HG03439 (cell line): ENCODE data around the gene ASIC4.

Source experiments
- ATAC-seq: cut with Tn5 transposase; IDR thresholded peaks from one replicate; pipeline ENCODE4 v1.9.1; 2021; ENCODE audit warnings: mild to moderate bottlenecking, moderate library complexity; ENCODE audit not compliant: unreplicated experiment

ASIC4 gene

DNA sequence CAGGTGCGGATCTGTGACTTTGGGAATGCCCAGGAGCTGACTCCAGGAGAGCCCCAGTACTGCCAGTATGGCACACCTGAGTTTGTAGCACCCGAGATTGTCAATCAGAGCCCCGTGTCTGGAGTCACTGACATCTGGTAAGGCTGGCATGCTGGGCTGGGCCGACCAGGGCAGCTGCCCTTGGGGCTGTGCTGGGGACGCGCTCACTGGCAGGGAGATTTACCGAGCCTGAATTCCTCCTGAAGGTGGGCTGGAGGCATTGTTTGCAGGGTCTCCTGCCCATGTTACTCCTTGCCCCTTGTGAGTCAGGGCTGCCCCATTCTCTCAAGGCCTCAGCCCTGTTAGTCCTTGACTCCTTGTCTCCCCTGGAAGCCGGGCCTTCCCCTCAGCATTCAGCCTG, 34.3 kb upstream of the ASIC4 start:
- ATAC-seq: no peak

GRCh38 chr2:219482674-219483405, 31.4 kb upstream of the ASIC4 start:
- ATAC-seq: no peak

DNA sequence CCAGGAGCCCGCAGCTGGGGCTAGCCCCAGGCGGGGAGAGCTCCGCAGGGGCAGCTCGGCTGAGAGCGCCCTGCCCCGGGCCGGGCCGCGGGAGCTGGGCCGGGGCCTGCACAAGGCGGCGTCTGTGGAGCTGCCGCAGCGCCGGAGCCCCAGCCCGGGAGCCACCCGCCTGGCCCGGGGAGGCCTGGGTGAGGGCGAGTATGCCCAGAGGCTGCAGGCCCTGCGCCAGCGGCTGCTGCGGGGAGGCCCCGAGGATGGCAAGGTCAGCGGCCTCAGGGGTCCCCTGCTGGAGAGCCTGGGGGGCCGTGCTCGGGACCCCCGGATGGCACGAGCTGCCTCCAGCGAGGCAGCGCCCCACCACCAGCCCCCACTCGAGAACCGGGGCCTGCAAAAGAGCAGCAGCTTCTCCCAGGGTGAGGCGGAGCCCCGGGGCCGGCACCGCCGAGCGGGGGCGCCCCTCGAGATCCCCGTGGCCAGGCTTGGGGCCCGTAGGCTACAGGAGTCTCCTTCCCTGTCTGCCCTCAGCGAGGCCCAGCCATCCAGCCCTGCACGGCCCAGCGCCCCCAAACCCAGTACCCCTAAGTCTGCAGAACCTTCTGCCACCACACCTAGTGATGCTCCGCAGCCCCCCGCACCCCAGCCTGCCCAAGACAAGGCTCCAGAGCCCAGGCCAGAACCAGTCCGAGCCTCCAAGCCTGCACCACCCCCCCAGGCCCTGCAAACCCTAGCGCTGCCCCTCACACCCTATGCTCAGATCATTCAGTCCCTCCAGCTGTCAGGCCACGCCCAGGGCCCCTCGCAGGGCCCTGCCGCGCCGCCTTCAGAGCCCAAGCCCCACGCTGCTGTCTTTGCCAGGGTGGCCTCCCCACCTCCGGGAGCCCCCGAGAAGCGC, 30.6 kb upstream of the ASIC4 start:
- ATAC-seq: no peak

- ATAC-seq: no peak
Measured at GRCh38 chr2:219484343-219485200, 29.7 kb upstream of the ASIC4 start.

GRCh38 chr2:219485201-219485580, 29.1 kb upstream of the ASIC4 start:
- ATAC-seq: no peak

DNA sequence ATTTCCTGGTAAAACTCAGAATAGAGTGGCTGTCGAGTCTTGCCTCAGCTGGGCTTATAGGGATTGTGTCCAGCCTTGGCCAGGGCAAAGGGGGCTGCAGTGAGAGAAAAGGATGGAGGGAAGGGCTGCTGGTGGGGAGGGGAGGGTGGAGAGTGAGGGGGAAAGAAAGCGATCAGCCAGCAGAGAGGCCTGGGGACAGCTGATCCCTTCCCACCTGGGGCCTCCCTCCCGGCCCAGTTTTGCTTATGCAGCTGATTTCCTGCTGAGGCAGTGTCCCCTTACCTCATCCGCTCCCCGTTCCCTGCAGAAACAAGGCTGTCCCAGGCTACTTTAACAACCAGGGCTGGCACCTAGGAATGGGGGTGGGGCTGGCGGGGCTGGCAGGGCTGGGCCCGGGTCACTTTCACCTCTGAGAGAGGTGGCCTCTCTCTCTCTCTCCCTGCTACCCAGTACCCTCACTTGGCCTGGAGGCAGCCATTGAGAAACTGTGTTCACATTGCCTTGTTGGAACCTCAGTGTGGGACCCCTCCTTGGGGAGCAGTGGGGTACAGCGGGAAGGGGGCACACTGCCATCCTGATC, 27.8 kb upstream of the ASIC4 start:
- ATAC-seq: no peak

- no peak for ATAC-seq
Measured at GRCh38 chr2:219488149-219488843, 26.0 kb upstream of the ASIC4 start.

DNA sequence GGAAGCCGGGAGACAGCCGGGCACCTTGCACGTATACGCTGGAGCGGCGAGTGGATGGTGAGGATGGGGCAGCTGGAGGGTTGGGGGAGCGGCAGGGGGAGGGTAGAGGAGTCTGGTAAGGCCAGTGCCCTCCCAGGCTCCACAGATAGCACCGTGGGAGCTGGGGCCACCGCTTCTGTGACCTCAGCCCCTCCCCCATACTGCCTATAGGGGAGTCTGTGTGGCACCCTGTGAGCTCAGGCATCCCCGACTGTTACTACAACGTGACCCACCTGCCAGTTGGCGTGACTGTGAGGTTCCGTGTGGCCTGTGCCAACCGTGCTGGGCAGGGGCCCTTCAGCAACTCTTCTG, 25.5 kb upstream of the ASIC4 start:
- ATAC-seq: no peak

DNA sequence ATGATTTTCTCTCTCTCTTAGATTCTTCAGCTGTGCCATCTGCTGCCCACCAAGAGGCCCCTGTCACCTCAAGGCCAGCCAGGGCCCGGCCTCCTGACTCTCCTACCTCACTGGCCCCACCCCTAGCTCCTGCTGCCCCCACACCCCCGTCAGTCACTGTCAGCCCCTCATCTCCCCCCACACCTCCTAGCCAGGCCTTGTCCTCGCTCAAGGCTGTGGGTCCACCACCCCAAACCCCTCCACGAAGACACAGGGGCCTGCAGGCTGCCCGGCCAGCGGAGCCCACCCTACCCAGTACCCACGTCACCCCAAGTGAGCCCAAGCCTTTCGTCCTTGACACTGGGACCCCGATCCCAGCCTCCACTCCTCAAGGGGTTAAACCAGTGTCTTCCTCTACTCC, 25.0 kb upstream of the ASIC4 start:
- ATAC-seq: no peak

- ATAC-seq: no peak
Measured at GRCh38 chr2:219490186-219490585, 24.1 kb upstream of the ASIC4 start.

DNA sequence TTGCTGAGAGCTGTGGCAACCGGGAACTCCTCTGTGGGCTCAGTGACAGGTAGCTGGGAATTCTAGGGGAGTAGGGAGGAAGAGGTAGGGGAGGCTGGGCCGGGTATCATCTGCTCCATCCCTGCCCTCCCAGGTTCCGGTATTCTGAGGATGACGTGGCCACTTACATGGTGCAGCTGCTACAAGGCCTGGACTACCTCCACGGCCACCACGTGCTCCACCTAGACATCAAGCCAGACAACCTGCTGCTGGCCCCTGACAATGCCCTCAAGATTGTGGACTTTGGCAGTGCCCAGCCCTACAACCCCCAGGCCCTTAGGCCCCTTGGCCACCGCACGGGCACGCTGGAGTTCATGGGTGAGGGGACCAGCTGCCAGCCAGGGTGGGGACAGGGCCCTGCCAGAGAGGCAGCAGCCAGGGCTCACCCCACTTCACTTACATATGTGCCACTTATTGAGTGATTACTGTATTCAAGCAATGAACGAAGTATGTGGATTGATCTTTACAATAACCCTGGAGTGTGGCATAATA, 23.6 kb upstream of the ASIC4 start:
- ATAC-seq: no peak

DNA sequence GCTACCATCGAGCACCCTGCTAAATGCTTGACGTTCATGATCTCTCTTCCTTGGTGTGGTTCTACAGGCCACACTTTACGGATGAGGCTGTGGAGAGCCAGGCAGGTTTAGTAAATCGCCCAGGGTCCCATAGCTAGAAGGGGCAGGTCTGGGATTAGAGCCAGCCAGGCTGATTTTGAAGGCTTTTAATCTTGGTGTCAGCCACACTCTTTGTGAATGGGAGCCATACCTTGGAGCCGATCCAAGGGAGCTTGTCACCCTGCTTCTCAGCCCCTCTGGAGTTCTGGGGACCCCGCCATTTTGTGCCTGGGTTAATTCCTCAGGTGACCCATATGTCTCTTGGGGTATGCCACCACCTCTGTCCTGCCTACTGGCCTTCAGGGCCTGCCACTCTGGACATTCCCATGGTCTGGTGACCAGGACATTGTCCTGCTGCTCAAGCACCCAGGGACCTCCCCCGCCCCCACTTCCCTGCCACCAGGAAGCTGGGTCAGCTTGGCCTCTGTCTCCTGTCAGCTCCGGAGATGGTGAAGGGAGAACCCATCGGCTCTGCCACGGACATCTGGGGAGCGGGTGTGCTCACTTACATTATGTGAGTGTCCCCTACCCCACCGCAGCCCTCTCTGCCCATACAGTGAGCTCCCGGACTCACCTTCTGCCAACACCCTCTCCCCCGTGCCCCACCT, 22.9 kb upstream of the ASIC4 start:
- no peak for ATAC-seq

GRCh38 chr2:219492575-219492974, 21.7 kb upstream of the ASIC4 start:
- no peak for ATAC-seq

DNA sequence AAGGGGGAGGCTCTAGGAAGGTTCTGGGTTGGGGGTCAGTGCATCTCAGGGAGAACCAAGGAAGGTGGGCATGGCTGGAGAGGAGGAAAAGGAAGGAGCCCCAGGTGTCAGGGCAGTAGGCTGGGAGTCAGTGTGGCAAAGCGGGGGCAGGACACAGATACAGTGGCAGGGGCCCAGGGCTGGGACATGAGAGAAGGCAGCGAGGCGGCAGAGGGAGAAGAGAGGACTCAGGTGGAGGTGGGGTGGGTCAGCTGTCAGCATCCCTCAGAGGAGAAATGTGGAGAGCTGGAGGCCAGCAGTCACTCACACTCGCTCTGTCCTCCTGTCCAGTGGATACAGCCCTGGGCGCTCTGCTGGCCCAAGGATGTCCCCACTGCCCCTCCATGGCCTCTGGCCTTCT, 21.2 kb upstream of the ASIC4 start:
- ATAC-seq: no peak

- no peak for ATAC-seq
Measured at GRCh38 chr2:219494952-219495530, 19.2 kb upstream of the ASIC4 start.

DNA sequence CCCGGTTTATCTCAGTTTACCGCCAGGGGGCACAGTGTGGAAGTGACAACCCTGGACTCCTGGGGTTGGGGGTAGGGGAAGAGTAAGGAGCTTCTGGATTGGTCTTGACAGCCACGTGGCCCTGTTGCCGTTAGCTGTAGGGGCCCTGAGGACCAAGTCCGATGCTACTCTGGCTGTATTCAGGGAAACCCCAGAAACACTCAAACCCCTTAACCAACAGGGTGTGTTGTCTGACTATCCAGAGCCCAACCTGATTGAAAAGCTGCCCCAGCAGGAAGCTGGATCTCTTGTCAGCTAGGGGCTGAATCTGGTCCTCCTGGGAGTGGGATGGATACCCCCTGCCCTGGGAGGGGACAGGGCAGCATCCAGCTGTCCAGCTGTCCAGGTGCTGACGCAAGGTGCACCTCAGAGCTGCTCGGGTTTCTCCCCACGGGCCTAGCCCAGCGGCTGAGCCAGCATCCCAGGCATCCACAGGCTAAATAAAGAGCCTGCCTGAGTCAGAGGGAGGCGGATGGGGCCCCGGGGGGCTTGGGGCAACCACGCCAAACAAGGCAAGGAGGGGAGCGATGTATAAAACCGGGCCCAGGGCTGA, 18.7 kb upstream of the ASIC4 start:
- no peak for ATAC-seq

DNA sequence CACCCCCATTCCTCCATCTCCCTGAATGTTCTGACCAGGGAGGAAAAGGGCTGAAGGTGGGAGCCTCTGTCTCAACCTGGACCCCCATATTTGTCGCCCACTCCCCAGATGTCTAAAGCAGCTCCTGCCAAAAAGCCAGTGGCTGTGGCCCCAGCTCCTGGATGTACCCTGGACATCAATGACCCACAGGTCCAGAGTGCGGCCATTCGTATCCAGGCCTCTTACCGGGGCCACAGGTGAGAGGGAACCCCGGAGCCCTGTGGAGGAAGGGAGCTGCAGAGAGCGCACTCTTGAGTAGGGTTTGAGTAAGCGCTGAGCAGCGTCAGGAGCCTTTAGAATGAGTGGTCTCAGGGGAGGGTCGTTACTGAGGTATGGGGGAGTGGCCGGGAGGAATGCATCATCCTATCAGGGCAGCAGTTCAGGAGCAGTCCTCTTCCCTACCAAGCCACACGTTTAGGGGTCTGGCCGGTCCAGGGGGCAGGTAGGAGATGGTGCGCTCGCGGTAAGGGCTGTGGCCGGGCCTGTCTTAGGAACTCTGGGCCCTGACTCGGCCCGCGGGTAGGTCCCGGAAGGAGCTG, 17.9 kb upstream of the ASIC4 start:
- ATAC-seq: no peak

GRCh38 chr2:219496825-219497494, 17.3 kb upstream of the ASIC4 start:
- no peak for ATAC-seq
